ENCODE results near the gene ZC2HC1B. TPM values are rescaled to one million over a fixed set of nuclear protein-coding genes. Genes with fewer than 3 reads are reported as not detected.

The ZC2HC1B gene
- polyA plus RNA-seq, 1 of the 3 experiments (the other 2 are of a cell fraction): not detected

GRCh38 chr6:143971482-143972205 lies 107.4 kb downstream of the ZC2HC1B start (continued):
- no peak for TF ChIP-seq RFX5 (IDR thresholded peaks at IDR 0.05; ENCODE audit: low read length)
- TF ChIP-seq NRF1 (IDR thresholded peaks at IDR 0.05; ENCODE audit: low read depth, low read length): no peak
- no peak for TF ChIP-seq POLR2AphosphoS5 (IDR thresholded peaks at IDR 0.05; ENCODE audit: low read depth, low read length)
- TF ChIP-seq RAD21 (IDR thresholded peaks at IDR 0.05; ENCODE audit: low read length): no peak
- TF ChIP-seq USF1 (IDR thresholded peaks at IDR 0.05; ENCODE audit: borderline replicate concordance, low read depth): no peak
- TF ChIP-seq TCF12 (IDR thresholded peaks at IDR 0.05): no peak
- no peak for TF ChIP-seq ELF1 (IDR thresholded peaks at IDR 0.05)
- no peak for TF ChIP-seq TEAD4 (IDR thresholded peaks at IDR 0.05; ENCODE audit: borderline replicate concordance, insufficient read depth)

GRCh38 chr6:143973097-143973966 lies 109.1 kb downstream of the ZC2HC1B start:
- H3K27ac ChIP-seq (ENCODE audit: low read depth in 2 of 2, low read length in 1 of 2): no peak overlapping the region
- H3K4me2 ChIP-seq: no peak overlapping the region
- H3K9me2 ChIP-seq: no peaks in the 10 kb centered on the region
- no peak overlapping the region for H3K9ac ChIP-seq
- no peaks in the 10 kb centered on the region for H3K36me3 ChIP-seq (replicated peaks in 1 of 2; ENCODE audit: control insufficient read depth in 1 of 2, insufficient read depth in 2 of 2, low read length in 1 of 2)
- no peaks in the 10 kb centered on the region for H3K9me3 ChIP-seq
- no peak overlapping the region for H3K4me3 ChIP-seq (ENCODE audit: low read depth in 2 of 2, low read length in 1 of 2)
- 65% methylated on average over 12 of the region's 13 CpGs for WGBS (ENCODE audit: low lambda C conversion rate)
- ChIA-PET CTCF (interaction anchor here (1.6 kb wide), 1 partner anchor 162 kb away, joined by 3 read pairs; no protein-coding TSS in a partner anchor), POLR2A (no interaction called here)
- no peaks in the 10 kb centered on the region; a peak in 1 of 4 replicates for H3K4me1 ChIP-seq (ENCODE audit: control insufficient read depth in 1 of 2, insufficient read depth in 2 of 2, low read depth in 1 of 2, low read length in 1 of 2)
- H3K27me3 ChIP-seq (ENCODE audit: insufficient read depth): no peaks in the 10 kb centered on the region
- no peak for DNase-seq
- TF ChIP-seq GABPA (IDR thresholded peaks at IDR 0.05; ENCODE audit: low read depth): no peak
- TF ChIP-seq GATA2 (CRISPR knock-in tag; IDR thresholded peaks at IDR 0.05): no peak
- TF ChIP-seq YY1 (IDR thresholded peaks at IDR 0.05; ENCODE audit: low read depth): no peak
- TF ChIP-seq TEAD4 (IDR thresholded peaks at IDR 0.05; ENCODE audit: borderline replicate concordance, insufficient read depth): no peak
- TF ChIP-seq SMC3 (IDR thresholded peaks at IDR 0.05; ENCODE audit: low read depth, low read length): no peak
- TF ChIP-seq REST (IDR thresholded peaks at IDR 0.05; ENCODE audit: low read depth, low read length): no peak
- no peak for TF ChIP-seq NFIC (IDR thresholded peaks at IDR 0.05; ENCODE audit: borderline replicate concordance)
- TF ChIP-seq ELF1 (IDR thresholded peaks at IDR 0.05): no peak
- no peak for TF ChIP-seq MEF2A (IDR thresholded peaks at IDR 0.05; ENCODE audit: borderline replicate concordance, low read depth)
- TF ChIP-seq MXI1 (IDR thresholded peaks at IDR 0.05; ENCODE audit: low read depth, low read length): no peak
- TF ChIP-seq NRF1 (IDR thresholded peaks at IDR 0.05; ENCODE audit: low read depth, low read length): no peak
- no peak for TF ChIP-seq RAD21 (IDR thresholded peaks at IDR 0.05; ENCODE audit: low read length)
- no peak for TF ChIP-seq FOSL2 (IDR thresholded peaks at IDR 0.05; ENCODE audit: borderline replicate concordance, low read depth)
- no peak for TF ChIP-seq EP300 (IDR thresholded peaks at IDR 0.05; ENCODE audit: borderline replicate concordance in 1 of 2, low read depth in 1 of 2, low read length in 1 of 2)
- no peak for TF ChIP-seq SIN3A (IDR thresholded peaks at IDR 0.05; ENCODE audit: borderline replicate concordance, low read depth, low read length)
- no peak for TF ChIP-seq PBX3 (IDR thresholded peaks at IDR 0.05)
- TF ChIP-seq RFX5 (IDR thresholded peaks at IDR 0.05; ENCODE audit: low read length): no peak
- no peaks in the 10 kb centered on the region for H3K79me2 ChIP-seq (ENCODE audit: insufficient read depth)
- no peak overlapping the region for H2AFZ ChIP-seq (ENCODE audit: low read depth)
- no peaks in the 10 kb centered on the region for H3F3A ChIP-seq (replicated peaks; ENCODE audit: insufficient read depth)
- H4K20me1 ChIP-seq (ENCODE audit: insufficient read depth): no peaks in the 10 kb centered on the region
